ENCODE measurements around the gene IGSF9.

GRCh38 chr1:159932296-159933285, 12.8 kb downstream of the IGSF9 start:
- TF ChIP-seq, protein P1, sequence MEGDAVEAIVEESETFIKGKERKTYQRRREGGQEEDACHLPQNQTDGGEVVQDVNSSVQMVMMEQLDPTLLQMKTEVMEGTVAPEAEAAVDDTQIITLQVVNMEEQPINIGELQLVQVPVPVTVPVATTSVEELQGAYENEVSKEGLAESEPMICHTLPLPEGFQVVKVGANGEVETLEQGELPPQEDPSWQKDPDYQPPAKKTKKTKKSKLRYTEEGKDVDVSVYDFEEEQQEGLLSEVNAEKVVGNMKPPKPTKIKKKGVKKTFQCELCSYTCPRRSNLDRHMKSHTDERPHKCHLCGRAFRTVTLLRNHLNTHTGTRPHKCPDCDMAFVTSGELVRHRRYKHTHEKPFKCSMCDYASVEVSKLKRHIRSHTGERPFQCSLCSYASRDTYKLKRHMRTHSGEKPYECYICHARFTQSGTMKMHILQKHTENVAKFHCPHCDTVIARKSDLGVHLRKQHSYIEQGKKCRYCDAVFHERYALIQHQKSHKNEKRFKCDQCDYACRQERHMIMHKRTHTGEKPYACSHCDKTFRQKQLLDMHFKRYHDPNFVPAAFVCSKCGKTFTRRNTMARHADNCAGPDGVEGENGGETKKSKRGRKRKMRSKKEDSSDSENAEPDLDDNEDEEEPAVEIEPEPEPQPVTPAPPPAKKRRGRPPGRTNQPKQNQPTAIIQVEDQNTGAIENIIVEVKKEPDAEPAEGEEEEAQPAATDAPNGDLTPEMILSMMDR (IDR thresholded peaks at IDR 0.05; ENCODE audit: low read depth, low read length, missing input control), result no peak
- TF ChIP-seq MAX (IDR thresholded peaks at IDR 0.05) (no peak), ATF3 (IDR thresholded peaks at IDR 0.05) (no peak)
- TF ChIP-seq, protein P2, sequence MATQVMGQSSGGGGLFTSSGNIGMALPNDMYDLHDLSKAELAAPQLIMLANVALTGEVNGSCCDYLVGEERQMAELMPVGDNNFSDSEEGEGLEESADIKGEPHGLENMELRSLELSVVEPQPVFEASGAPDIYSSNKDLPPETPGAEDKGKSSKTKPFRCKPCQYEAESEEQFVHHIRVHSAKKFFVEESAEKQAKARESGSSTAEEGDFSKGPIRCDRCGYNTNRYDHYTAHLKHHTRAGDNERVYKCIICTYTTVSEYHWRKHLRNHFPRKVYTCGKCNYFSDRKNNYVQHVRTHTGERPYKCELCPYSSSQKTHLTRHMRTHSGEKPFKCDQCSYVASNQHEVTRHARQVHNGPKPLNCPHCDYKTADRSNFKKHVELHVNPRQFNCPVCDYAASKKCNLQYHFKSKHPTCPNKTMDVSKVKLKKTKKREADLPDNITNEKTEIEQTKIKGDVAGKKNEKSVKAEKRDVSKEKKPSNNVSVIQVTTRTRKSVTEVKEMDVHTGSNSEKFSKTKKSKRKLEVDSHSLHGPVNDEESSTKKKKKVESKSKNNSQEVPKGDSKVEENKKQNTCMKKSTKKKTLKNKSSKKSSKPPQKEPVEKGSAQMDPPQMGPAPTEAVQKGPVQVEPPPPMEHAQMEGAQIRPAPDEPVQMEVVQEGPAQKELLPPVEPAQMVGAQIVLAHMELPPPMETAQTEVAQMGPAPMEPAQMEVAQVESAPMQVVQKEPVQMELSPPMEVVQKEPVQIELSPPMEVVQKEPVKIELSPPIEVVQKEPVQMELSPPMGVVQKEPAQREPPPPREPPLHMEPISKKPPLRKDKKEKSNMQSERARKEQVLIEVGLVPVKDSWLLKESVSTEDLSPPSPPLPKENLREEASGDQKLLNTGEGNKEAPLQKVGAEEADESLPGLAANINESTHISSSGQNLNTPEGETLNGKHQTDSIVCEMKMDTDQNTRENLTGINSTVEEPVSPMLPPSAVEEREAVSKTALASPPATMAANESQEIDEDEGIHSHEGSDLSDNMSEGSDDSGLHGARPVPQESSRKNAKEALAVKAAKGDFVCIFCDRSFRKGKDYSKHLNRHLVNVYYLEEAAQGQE (IDR thresholded peaks at IDR 0.05), result no peak
